DOHH2 (cell line): ENCODE data around the gene LDLRAD4.

Source experiments
- CTCF ChIP-seq: fragments of 200-600 bp; sonication (generic); IDR thresholded peaks from one replicate; pipeline ENCODE4 v1.5.1; 2014; ENCODE audit warnings: antibody characterized with exemption, mild to moderate bottlenecking, low read depth, low read length; ENCODE audit not compliant: poor library complexity, severe bottlenecking
- EZH2phosphoT487 ChIP-seq: fragments of 200-600 bp; sonication (generic); IDR thresholded peaks from 2 replicates; pipeline ENCODE4 v1.6.1; 2017; ENCODE audit warnings: borderline replicate concordance, mild to moderate bottlenecking, antibody characterized with exemption, low read length, moderate library complexity, mixed read lengths

DNA sequence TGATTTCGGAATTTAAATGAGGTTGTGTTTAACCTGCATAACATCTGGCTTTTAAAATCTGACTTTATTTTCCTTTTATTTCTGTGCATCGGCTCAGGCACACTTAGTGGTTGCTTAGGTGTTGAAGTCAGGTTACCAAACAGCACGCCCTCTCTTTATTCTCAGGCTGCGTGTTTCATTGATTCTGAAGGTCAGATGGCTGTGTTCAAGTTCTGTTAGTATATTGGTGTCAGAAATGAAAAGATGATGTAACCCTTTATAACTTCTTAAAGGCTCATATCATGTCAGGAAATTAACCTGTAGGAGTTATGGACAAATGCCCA lies 246.5 kb downstream of the LDLRAD4 start:
- TF ChIP-seq CTCF (no peak), EZH2phosphoT487 (no peak)
